ENCODE data around the gene TOMM5. TPM values are rescaled to one million over a fixed set of nuclear protein-coding genes. Genes with fewer than 3 reads are reported as not detected.

TOMM5 gene
- polyA plus RNA-seq, 2 of the 4 experiments (the other 2 are of a cell fraction): 338 to 339 TPM

DNA sequence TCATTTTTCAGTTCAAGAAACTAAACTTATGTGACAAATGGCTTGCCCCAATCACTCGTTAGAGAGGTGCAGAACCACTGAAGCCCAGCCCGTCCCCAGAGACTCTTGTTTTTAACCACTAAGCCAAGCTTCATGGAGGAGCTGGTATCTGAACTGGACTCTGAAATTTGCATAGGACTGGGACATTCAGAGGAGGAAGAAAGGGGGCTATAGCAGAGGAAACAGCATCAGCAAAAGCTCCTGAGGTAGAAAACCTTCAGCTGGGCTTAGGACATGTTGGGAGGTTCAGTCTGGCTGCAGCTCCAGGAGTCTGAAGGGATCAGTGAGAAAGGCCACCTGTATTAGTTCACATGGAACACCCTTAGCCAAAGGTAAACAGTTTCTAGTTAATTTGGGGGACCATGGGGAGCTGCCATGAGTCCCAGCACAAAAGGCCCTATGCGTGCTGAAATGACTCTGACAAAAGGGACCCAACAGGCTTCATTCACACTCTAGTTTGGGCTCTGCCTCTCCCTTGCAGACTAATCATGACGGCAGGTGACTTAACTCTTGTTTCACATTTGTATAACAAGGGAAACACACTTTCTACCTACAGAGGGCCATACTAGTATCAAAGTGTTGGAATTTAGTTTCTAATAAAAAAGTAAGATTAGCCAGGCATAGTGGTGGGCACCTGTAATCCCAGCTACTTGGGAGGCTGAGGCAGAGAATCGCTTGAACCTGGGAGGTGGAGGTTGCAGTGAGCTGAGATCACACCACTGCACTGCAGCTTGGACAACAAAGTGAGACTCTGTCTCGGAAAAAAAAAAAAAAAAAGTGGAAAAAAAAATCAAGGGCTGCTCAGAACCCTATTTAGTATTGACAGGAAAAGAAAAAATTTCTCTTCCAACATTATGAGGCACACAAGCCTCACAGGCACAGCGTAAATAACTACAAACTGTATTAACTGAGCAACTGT lies 26.5 kb downstream of the TOMM5 start:
- no peaks in the 10 kb centered on the region for H3K4me1 ChIP-seq
- FAIRE-seq (no peak), ATAC-seq (no peak), DNase-seq (ENCODE audit: low read depth in 1 of 2, low spot score in 1 of 2) (no peak)
- ChIA-PET POLR2A (interaction anchor here (1.1 kb wide), 1 partner anchor 10 kb away, joined by 3 read pairs; the partner anchor contains the start of gene FBXO10), CTCF (interaction anchor here (0.6 to 1.4 kb wide), 2 partner anchors 11 to 384 kb away, joined by 3 to 6 read pairs; no protein-coding TSS in a partner anchor)
- H3K4me2 ChIP-seq: no peak overlapping the region
- H3K27ac ChIP-seq: no peak overlapping the region
- peaks cover 12% of the 10 kb centered on the region for H3K9me3 ChIP-seq
- no peak for TF ChIP-seq RNF2 (IDR thresholded peaks at IDR 0.05; ENCODE audit: borderline replicate concordance, low read depth)
- TF ChIP-seq POLR2AphosphoS2 (conservative IDR thresholded peaks at IDR 0.05; ENCODE audit: low read length): no peak
- TF ChIP-seq JUN (IDR thresholded peaks at IDR 0.05): no peak
- TF ChIP-seq USF2 (IDR thresholded peaks at IDR 0.05): no peak
- TF ChIP-seq ZFP36 (IDR thresholded peaks at IDR 0.05; ENCODE audit: borderline replicate concordance, partially characterized antibody): no peak
- no peak for TF ChIP-seq ZSCAN20 (CRISPR knock-in tag; IDR thresholded peaks at IDR 0.05)
- no peak for TF ChIP-seq HMGXB4 (CRISPR knock-in tag; IDR thresholded peaks at IDR 0.05; ENCODE audit: borderline replicate concordance)
- no peak for TF ChIP-seq ZNF302 (CRISPR knock-in tag; IDR thresholded peaks at IDR 0.05)
- TF ChIP-seq ESRRA (IDR thresholded peaks at IDR 0.05; ENCODE audit: borderline replicate concordance, low read length): no peak
- TF ChIP-seq HOXB5 (CRISPR knock-in tag; IDR thresholded peaks at IDR 0.05): no peak
- no peak for TF ChIP-seq EP300 (IDR thresholded peaks at IDR 0.05)
- no peak for TF ChIP-seq ZC3H11A (IDR thresholded peaks at IDR 0.05)
- TF ChIP-seq, protein P1, sequence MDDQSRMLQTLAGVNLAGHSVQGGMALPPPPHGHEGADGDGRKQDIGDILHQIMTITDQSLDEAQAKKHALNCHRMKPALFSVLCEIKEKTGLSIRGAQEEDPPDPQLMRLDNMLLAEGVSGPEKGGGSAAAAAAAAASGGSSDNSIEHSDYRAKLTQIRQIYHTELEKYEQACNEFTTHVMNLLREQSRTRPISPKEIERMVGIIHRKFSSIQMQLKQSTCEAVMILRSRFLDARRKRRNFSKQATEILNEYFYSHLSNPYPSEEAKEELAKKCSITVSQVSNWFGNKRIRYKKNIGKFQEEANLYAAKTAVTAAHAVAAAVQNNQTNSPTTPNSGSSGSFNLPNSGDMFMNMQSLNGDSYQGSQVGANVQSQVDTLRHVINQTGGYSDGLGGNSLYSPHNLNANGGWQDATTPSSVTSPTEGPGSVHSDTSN (IDR thresholded peaks at IDR 0.05): no peak
- TF ChIP-seq RAD21 (conservative IDR thresholded peaks at IDR 0.05 in 1 of 2, IDR thresholded peaks at IDR 0.05 in 1 of 2): no peak
- TF ChIP-seq CHD4 (IDR thresholded peaks at IDR 0.05; ENCODE audit: borderline replicate concordance): no peak
- TF ChIP-seq E2F6 (IDR thresholded peaks at IDR 0.05; ENCODE audit: borderline replicate concordance, low read depth): no peak
- TF ChIP-seq, protein P2, sequence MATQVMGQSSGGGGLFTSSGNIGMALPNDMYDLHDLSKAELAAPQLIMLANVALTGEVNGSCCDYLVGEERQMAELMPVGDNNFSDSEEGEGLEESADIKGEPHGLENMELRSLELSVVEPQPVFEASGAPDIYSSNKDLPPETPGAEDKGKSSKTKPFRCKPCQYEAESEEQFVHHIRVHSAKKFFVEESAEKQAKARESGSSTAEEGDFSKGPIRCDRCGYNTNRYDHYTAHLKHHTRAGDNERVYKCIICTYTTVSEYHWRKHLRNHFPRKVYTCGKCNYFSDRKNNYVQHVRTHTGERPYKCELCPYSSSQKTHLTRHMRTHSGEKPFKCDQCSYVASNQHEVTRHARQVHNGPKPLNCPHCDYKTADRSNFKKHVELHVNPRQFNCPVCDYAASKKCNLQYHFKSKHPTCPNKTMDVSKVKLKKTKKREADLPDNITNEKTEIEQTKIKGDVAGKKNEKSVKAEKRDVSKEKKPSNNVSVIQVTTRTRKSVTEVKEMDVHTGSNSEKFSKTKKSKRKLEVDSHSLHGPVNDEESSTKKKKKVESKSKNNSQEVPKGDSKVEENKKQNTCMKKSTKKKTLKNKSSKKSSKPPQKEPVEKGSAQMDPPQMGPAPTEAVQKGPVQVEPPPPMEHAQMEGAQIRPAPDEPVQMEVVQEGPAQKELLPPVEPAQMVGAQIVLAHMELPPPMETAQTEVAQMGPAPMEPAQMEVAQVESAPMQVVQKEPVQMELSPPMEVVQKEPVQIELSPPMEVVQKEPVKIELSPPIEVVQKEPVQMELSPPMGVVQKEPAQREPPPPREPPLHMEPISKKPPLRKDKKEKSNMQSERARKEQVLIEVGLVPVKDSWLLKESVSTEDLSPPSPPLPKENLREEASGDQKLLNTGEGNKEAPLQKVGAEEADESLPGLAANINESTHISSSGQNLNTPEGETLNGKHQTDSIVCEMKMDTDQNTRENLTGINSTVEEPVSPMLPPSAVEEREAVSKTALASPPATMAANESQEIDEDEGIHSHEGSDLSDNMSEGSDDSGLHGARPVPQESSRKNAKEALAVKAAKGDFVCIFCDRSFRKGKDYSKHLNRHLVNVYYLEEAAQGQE (IDR thresholded peaks at IDR 0.05): no peak
- no peak for TF ChIP-seq NPAS2 (CRISPR knock-in tag; IDR thresholded peaks at IDR 0.05; ENCODE audit: borderline replicate concordance)
- 88% methylated on average over 7 of the region's 7 CpGs for WGBS (ENCODE audit: missing lambda C conversion rate)
- H3K4me3 ChIP-seq: no peak overlapping the region

Measured in A549 (cell line).